K562 (cell line): ENCODE results near the gene C15orf62. TPM values are rescaled to one million over a fixed set of nuclear protein-coding genes. Genes with fewer than 3 reads are reported as not detected.

Experiments
- ADNP ChIP-seq: fragments of 200-800 bp; sonication (Bioruptor generic); IDR thresholded peaks from 2 replicates; pipeline ENCODE4 v1.6.1; 2016; ENCODE audit warnings: missing genetic modification characterization, missing compliant biosample characterization
- MAZ ChIP-seq, 2 experiments: fragments of 450-650 bp in 1 of 2; sonication (generic) in 1 of 2; formaldehyde crosslinking; IDR thresholded peaks in 1 of 2; conservative IDR thresholded peaks in 1 of 2; 2 replicates each; pipeline versions ENCODE4 v1.4.0 to v1.5.0; 2020; ENCODE audit warnings: mild to moderate bottlenecking in 1 of 2, missing genetic modification reagents in 1 of 2
- NFRKB ChIP-seq: fragments of 450-650 bp; IDR thresholded peaks from 2 replicates; pipeline ENCODE4 v1.6.1; 2016; ENCODE audit warnings: low read depth
- NR2C1 ChIP-seq, 2 experiments: fragments of 450-650 bp; IDR thresholded peaks; 2 replicates each; pipeline ENCODE4 v1.6.1; 2017; ENCODE audit warnings: mild to moderate bottlenecking in 2 of 2, antibody characterized with exemption in 1 of 2, inconsistent platforms in 1 of 2, missing compliant biosample characterization in 1 of 2, missing genetic modification characterization in 1 of 2
- SOX6 ChIP-seq: fragments of 450-650 bp; IDR thresholded peaks from 2 replicates; pipeline ENCODE4 v1.6.1; 2014; ENCODE audit warnings: mild to moderate bottlenecking
- U2AF1 ChIP-seq: fragments of 200-400 bp; formaldehyde crosslinking; optimal IDR thresholded peaks from 2 replicates; pipeline ENCODE3; 2017; ENCODE audit warnings: mild to moderate bottlenecking, low read depth, low read length, moderate library complexity
- ZNF41 ChIP-seq: fragments of 250-450 bp; sonication (Bioruptor Pico); conservative IDR thresholded peaks from 2 replicates; pipeline ENCODE4 v1.4.0; 2020; ENCODE audit warnings: mild to moderate bottlenecking
- ZNF561 ChIP-seq: fragments of 450-650 bp; formaldehyde crosslinking; conservative IDR thresholded peaks from 2 replicates; pipeline ENCODE4 v1.4.0; 2020; ENCODE audit warnings: mild to moderate bottlenecking, moderate library complexity
- polyA plus RNA-seq, 8 experiments: library from polyadenylated mRNA; depleted of rRNA in 4 of 8; stranded (reverse) in 5 of 8; unstranded in 3 of 8; fragments of >200 nt; fragmentation: Nextera tagmentation in 2 of 8; fragmentation: Illumina TruSeq in 1 of 8; extraction: Ambion mirVana in 2 of 8; extraction: Trizol in 1 of 8; gene quantifications; 2 replicates each; pipeline versions ENCODE4 v1.2.1 to v1.2.3, GENCODE V29; 2011 to 2014; ENCODE audit warnings: inconsistent platforms in 1 of 8, missing spikeins in 1 of 8
- total RNA-seq, 7 experiments: library from RNA; depleted of rRNA in 6 of 7; stranded (reverse); fragments of >200 nt in 6 of 7; fragmentation: Illumina TruSeq in 2 of 7; extraction: Trizol in 2 of 7; gene quantifications; 2 replicates each; pipeline versions ENCODE4 v1.2.1 to v1.2.3, GENCODE V29; 2011 to 2021; ENCODE audit warnings: low replicate concordance in 1 of 7
- TF ChIP-seq, protein P1 (sequence below), 2 experiments: fragments of 150-350 bp in 1 of 2; IDR thresholded peaks; 2 replicates each; pipeline ENCODE4 v1.6.1; 2012 to 2016; ENCODE audit warnings: low read depth in 2 of 2, low read length in 2 of 2, mild to moderate bottlenecking in 1 of 2, moderate library complexity in 1 of 2
- TF ChIP-seq, protein P2 (sequence below): IDR thresholded peaks from 3 replicates; pipeline ENCODE4 v1.6.1; 2011; ENCODE audit warnings: borderline replicate concordance, mild to moderate bottlenecking, moderate library complexity; ENCODE audit not compliant: insufficient read length; ENCODE audit errors: extremely low read depth
- TF ChIP-seq, protein P3 (sequence below): fragments of 450-650 bp; conservative IDR thresholded peaks from 2 replicates; pipeline ENCODE4 v1.6.1; 2016; ENCODE audit warnings: missing genetic modification characterization, low read depth, mild to moderate bottlenecking, missing compliant biosample characterization, moderate library complexity
- TF ChIP-seq, protein P4 (sequence below), 2 experiments: IDR thresholded peaks; 2 replicates each; pipeline ENCODE4 v1.6.1; 2011; ENCODE audit warnings: borderline replicate concordance in 1 of 2, control low read depth in 1 of 2, low read depth in 1 of 2, low read length in 1 of 2, mild to moderate bottlenecking in 1 of 2, mixed read lengths in 1 of 2, moderate library complexity in 1 of 2; ENCODE audit not compliant: insufficient read depth in 1 of 2, insufficient read length in 1 of 2, poor library complexity in 1 of 2, severe bottlenecking in 1 of 2; ENCODE audit errors: extremely low read depth in 1 of 2
- TF ChIP-seq, protein P5 (sequence below): fragments of 250-450 bp; sonication (Bioruptor Pico); IDR thresholded peaks from 2 replicates; pipeline ENCODE4 v1.4.0; 2020

Gene C15orf62
- total and polyA plus RNA-seq, 9 of the 15 experiments (the other 6 are each of a cell fraction or from before 2014, with no cell fraction given), result 0.01 to 0.76 (median 0.30) TPM; not detected in 1

DNA sequence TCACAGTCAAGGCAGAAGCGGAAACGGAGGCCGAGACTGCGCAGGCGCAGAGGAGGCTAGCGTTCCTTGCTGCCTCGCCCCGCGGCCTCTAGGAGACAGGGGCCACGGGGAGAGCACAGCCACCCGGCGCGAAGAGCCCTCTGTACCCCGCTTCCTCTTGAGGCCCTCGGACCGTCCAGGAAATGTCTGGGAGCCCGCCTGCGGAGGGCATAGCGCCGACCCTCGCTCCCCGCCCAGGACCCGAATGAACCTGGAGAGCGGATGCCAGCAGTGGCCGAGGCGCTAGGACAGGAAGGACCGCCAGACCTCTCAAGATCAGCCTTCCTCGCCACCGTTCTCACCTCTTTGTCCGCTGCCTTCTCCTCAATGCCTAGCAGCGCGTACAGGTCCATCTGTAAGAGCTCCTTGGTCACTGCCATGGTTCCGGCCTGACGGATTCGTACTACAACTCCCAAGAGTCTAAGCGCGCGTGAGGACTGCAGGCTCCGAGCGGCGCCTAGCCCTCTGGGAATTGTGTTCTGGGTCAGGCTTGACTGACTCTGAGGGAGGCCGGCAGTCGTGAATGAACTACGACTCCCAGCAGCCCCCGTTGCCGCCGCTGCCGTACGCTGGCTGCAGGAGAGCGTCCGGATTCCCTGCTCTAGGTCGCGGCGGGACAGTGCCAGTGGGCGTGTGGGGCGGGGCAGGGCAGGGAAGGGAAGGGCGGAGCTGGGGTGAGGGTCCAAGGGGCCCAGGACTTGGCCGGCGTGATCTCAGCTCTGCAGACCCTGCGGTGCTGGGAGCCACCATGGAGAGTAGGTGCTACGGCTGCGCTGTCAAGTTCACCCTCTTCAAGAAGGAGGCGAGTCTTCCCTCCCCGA lies 37.5 kb downstream of the C15orf62 start, which contains the start of the genes DNAJC17 and ZFYVE19 (continued):
- TF ChIP-seq, protein P1, sequence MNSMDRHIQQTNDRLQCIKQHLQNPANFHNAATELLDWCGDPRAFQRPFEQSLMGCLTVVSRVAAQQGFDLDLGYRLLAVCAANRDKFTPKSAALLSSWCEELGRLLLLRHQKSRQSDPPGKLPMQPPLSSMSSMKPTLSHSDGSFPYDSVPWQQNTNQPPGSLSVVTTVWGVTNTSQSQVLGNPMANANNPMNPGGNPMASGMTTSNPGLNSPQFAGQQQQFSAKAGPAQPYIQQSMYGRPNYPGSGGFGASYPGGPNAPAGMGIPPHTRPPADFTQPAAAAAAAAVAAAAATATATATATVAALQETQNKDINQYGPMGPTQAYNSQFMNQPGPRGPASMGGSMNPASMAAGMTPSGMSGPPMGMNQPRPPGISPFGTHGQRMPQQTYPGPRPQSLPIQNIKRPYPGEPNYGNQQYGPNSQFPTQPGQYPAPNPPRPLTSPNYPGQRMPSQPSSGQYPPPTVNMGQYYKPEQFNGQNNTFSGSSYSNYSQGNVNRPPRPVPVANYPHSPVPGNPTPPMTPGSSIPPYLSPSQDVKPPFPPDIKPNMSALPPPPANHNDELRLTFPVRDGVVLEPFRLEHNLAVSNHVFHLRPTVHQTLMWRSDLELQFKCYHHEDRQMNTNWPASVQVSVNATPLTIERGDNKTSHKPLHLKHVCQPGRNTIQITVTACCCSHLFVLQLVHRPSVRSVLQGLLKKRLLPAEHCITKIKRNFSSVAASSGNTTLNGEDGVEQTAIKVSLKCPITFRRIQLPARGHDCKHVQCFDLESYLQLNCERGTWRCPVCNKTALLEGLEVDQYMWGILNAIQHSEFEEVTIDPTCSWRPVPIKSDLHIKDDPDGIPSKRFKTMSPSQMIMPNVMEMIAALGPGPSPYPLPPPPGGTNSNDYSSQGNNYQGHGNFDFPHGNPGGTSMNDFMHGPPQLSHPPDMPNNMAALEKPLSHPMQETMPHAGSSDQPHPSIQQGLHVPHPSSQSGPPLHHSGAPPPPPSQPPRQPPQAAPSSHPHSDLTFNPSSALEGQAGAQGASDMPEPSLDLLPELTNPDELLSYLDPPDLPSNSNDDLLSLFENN (IDR thresholded peaks at IDR 0.05; ENCODE audit: low read depth in 2 of 2, low read length in 2 of 2), result 0 out of 4 replicates have a peak, but pooled peaks of 1 of the 2 experiments have one; percentile 19
- TF ChIP-seq NR2C1 (IDR thresholded peaks at IDR 0.05) (peak; percentile 68), NR2C1 (tag; IDR thresholded peaks at IDR 0.05) (peak; percentile 93), ZNF41 (CRISPR knock-in tag) (0 out of 2 replicates have a peak, but pooled peaks have one; percentile 57), MAZ (CRISPR knock-in tag; conservative IDR thresholded peaks at IDR 0.05 in 1 of 2, IDR thresholded peaks at IDR 0.05 in 1 of 2) (peak; percentile 44 to 47; a peak in 1 of 4 replicates), ADNP (no peak), U2AF1 (no peak), SOX6 (no peak; the same call in 1 of the 2 replicates), NFRKB (peak; percentile 85), ZNF561 (CRISPR knock-in tag) (0 out of 2 replicates have a peak, but pooled peaks have one; percentile 41)
- TF ChIP-seq, protein P2, sequence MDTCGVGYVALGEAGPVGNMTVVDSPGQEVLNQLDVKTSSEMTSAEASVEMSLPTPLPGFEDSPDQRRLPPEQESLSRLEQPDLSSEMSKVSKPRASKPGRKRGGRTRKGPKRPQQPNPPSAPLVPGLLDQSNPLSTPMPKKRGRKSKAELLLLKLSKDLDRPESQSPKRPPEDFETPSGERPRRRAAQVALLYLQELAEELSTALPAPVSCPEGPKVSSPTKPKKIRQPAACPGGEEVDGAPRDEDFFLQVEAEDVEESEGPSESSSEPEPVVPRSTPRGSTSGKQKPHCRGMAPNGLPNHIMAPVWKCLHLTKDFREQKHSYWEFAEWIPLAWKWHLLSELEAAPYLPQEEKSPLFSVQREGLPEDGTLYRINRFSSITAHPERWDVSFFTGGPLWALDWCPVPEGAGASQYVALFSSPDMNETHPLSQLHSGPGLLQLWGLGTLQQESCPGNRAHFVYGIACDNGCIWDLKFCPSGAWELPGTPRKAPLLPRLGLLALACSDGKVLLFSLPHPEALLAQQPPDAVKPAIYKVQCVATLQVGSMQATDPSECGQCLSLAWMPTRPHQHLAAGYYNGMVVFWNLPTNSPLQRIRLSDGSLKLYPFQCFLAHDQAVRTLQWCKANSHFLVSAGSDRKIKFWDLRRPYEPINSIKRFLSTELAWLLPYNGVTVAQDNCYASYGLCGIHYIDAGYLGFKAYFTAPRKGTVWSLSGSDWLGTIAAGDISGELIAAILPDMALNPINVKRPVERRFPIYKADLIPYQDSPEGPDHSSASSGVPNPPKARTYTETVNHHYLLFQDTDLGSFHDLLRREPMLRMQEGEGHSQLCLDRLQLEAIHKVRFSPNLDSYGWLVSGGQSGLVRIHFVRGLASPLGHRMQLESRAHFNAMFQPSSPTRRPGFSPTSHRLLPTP, result no peak
- TF ChIP-seq, protein P3, sequence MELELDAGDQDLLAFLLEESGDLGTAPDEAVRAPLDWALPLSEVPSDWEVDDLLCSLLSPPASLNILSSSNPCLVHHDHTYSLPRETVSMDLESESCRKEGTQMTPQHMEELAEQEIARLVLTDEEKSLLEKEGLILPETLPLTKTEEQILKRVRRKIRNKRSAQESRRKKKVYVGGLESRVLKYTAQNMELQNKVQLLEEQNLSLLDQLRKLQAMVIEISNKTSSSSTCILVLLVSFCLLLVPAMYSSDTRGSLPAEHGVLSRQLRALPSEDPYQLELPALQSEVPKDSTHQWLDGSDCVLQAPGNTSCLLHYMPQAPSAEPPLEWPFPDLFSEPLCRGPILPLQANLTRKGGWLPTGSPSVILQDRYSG (tag), result no peak
- TF ChIP-seq, protein P4, sequence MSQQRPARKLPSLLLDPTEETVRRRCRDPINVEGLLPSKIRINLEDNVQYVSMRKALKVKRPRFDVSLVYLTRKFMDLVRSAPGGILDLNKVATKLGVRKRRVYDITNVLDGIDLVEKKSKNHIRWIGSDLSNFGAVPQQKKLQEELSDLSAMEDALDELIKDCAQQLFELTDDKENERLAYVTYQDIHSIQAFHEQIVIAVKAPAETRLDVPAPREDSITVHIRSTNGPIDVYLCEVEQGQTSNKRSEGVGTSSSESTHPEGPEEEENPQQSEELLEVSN (IDR thresholded peaks at IDR 0.05; ENCODE audit: borderline replicate concordance in 1 of 2, extremely low read depth in 1 of 2, insufficient read depth in 1 of 2, insufficient read length in 1 of 2, low read depth in 1 of 2, low read length in 1 of 2, poor library complexity in 1 of 2, severe bottlenecking in 1 of 2), result peak; percentile 56 to 68
- TF ChIP-seq, protein P5, sequence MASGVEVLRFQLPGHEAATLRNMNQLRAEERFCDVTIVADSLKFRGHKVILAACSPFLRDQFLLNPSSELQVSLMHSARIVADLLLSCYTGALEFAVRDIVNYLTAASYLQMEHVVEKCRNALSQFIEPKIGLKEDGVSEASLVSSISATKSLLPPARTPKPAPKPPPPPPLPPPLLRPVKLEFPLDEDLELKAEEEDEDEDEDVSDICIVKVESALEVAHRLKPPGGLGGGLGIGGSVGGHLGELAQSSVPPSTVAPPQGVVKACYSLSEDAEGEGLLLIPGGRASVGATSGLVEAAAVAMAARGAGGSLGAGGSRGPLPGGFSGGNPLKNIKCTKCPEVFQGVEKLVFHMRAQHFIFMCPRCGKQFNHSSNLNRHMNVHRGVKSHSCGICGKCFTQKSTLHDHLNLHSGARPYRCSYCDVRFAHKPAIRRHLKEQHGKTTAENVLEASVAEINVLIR (CRISPR knock-in tag), result 0 out of 2 replicates have a peak, but pooled peaks have one; percentile 35
